HG02870 (cell line): ENCODE measurements around the gene FAM168A.

Source experiments
- ATAC-seq: cut with Tn5 transposase; IDR thresholded peaks from one replicate; pipeline ENCODE4 v1.9.1; 2021; ENCODE audit warnings: mild to moderate bottlenecking, moderate library complexity; ENCODE audit not compliant: unreplicated experiment

FAM168A gene

DNA sequence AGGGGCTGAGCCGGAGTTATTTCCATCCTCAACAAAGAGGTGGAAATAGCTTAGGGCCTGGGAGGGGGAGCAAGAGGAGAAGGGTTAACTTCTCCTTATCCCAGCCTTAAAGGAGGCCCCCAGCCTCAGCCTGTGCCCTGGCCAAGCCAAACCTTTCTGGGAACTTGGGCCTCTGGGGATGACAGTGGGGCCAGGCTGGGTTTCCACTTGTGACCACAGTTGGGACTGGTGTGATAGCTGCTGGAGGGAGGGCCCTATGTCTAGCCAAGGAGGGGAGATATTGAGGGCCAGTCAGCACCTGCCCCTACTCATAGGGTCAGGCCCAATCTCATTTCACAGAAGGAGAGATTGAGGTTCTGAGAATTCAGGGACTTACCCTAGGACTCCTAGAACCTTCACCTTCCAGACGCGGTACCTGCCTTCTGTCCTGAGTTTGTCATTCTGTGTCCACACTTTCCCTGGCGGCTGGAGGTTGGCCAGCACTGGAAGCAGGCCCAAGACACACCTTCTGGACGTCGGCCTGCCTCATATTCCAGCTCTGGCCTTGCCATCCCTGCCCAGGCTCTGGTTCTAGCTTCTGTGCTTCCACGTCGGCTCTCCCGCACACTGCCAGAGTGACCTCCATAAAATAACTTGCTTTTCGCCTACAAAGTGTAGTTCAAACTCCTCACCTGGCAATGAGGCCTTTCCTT is 218.6 kb downstream of the FAM168A start:
- no peak for ATAC-seq

- peak; percentile 20 for ATAC-seq
Measured at GRCh38 chr11:73376803-73377629, 220.9 kb downstream of the FAM168A start.

DNA sequence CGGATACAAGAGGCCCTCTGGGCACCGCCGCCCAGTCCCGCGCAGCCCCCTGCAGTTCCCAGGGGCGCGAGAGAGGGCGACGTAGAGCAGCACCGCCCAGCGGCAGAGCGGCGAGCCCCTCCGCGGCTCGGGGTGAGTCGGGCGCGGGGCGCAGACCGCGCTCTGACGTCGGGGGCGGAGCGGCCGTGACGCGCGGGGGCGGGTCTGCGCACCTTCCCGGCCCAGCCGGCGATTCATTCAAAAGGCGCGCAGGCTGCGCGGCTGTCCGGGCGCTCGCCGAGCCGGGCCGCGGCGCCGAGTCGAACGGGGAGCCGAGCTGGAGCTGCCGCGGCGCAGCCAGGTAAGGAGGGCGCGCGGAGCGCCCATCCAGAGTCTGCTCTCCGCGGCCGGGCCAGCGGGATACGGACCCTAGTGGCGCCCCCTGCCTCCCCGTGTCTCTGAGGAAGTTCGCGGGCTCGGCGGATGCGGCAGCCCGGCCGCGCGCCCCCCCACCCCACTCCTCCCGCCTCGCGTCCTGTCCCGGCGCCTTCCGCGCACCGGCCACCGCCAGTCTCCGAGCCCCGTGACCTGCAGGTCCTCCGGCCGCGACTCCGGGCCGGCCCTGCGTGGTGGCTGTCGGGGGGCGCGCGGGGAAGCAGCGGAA is 221.6 kb downstream of the FAM168A start, which contains the start of gene RELT:
RELT (plus strand) TSS at position 240 of the 643 bp plus-strand sequence. CDS start 12,738 bp downstream, outside the sequence.
- ATAC-seq: peak; percentile 65

DNA sequence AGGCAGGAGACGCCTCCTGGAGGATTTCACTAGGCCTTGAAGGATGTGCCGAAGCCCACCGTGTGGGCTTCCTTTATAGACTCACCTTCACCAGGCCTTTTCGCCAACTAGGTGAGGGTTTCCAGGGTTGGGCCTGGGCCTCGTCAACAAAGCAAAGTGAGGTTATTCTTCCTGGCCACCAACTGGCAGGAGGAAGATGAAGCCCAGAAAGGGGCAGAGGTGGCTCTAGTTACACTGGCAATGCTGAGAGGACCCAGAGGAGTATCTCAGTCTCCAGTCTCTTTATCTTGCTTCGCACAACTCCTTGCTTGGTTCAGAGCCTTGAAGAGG is 222.1 kb downstream of the FAM168A start:
- no peak for ATAC-seq

DNA sequence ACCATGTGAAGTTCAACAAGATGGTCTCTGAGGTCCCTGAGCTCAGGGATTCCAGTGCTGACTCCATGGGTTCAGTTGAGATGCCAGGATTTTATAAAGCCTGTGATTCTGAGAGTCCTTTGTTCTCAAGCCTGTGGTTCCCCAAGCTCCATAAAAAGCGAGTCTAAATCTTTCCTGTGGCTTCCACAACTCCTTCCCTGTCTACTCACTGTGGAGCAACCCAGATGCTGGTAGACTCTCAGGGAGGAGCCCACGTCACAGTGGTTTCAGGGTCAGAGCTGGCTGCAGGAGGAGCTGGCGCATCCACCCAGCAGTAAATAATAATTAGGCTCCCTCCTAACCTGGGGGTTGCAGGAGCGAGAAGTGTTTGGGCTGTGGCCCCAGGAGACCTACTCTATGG is 223.8 kb downstream of the FAM168A start:
- ATAC-seq: no peak

DNA sequence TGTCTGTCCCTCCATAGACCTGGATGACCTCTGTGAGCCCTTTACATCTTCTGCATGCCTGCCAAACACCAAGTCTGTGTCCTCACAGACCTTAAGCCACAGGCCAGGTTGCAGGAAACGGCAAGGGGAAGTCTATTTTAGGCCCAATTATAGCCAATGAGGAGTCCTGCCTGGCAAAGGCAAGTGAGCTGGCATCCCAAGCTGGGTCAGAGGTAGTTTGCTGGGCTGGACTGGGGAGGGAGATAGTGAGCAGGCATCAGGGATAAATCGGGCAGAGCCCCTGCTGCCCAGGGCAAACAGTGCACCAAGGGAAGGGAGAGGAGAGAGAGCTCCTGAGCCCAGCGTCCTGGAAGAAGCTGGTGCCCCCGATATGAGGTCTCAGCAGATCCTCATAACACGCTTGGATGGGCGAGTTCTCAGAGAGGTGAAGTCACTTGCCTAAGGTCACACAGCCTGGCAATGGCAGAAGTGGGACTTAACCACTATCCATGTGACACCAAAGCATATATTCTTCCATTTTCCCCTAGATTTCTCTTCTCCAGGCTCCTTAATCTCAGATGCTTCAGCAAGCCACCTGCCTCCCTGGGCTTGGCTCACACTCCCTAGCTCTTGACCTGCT is 225.4 kb downstream of the FAM168A start:
- no peak for ATAC-seq

GRCh38 chr11:73367482-73368024 is 230.4 kb downstream of the FAM168A start:
- ATAC-seq: no peak

DNA sequence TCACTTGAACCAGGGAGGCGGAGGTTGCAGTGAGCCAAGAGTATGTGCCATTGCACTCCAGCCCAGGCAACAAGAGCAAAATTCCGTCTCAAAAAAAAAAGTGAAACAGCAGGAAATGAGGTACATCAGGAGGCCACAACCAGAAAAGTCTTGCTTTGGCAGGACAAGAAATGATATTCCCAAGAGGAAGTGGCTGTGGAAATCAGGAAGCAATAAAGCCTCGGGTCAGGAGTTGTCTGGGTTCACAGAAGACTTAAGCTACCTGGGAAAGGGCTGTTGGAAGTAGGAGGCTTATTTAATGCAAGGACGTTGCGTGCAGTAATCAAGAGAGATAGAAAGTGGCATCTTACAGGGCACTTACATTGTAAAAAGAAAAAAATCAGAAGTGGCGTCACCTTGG is 231.0 kb downstream of the FAM168A start:
- no peak for ATAC-seq

DNA sequence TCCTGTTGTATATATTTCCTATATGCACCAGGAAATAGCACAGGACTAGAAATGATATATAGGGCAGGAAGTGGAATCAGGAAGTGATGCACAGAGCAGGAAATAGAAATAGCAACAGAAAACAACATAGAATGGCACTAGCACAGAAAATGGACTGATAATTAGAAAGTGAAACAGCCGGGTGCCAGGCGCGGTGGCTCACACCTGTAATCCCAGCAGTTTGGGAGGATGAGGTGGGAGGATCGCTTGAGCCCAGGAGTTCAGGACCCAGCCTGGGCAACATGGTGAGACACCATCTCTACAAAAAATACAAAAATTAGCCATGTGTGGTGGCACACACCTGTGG is 231.7 kb downstream of the FAM168A start:
- no peak for ATAC-seq

DNA sequence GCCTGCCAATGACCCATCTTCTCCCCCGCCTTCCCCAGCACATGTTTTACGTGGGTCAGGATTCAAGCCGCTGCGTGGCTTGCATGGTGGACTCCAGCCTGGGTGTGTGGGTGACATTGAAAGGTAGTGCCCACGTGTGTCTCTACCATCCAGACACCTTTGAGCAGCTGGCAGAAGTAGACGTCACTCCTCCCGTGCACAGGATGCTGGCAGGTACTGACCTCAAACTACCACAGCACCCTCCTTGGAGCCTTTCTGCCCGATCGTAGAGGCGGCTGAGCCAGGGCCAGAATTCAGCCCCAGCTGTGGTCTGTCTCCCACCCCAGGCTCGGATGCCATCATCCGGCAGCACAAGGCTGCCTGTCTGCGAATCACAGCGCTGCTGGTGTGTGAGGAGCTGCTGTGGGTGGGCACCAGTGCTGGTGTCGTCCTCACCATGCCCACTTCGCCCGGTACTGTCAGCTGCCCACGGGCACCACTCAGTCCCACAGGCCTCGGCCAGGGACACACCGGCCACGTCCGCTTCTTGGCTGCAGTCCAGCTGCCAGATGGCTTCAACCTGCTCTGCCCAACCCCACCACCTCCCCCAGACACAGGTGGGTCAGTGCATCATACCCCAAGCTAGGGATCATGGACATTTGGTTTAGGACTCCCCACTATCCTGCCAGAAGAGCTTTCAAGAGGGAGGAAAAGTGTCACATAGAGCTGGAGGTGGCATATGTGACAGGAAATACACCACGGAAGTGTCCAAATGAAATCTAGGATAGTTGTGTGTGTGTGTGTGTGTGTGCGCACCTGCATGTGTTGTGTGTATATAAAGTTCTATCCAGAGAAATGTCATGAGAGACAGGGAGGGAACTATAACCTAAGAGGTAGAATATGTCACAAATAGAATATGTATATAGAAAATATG is 232.3 kb downstream of the FAM168A start:
- ATAC-seq: no peak

- no peak for ATAC-seq
Measured at GRCh38 chr11:73363147-73363546, 234.8 kb downstream of the FAM168A start.

DNA sequence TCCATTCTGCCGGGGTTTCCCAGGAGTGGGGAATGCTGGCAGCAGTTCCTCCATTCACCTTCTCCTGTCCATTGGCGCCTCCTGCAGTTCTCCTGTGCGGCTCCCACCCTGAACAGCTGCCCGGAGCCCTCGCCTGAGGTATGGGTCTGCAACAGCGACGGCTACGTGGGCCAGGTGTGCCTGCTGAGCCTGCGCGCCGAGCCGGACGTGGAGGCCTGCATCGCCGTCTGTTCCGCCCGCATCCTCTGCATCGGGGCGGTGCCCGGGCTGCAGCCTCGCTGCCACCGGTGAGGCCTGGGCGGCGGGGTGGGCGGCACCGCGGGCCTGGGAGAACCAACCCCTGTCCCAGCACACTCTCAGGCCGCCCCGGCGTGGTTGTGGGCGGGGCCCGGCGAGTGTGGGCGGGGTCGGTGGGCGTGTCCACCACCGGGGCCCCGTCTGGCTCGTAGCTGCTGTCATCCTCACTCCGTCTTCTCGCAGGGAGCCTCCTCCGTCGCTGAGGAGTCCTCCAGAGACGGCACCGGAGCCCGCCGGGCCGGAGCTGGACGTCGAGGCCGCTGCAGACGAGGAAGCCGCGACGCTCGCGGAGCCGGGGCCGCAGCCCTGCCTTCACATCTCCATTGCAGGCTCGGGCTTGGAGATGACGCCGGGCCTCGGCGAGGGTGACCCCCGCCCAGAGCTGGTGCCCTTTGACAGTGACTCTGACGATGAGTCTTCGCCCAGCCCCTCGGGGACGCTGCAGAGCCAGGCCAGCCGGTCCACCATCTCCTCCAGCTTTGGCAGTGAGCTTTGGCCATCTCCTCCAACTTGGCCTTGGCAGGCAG is 235.7 kb downstream of the FAM168A start:
- ATAC-seq: no peak

DNA sequence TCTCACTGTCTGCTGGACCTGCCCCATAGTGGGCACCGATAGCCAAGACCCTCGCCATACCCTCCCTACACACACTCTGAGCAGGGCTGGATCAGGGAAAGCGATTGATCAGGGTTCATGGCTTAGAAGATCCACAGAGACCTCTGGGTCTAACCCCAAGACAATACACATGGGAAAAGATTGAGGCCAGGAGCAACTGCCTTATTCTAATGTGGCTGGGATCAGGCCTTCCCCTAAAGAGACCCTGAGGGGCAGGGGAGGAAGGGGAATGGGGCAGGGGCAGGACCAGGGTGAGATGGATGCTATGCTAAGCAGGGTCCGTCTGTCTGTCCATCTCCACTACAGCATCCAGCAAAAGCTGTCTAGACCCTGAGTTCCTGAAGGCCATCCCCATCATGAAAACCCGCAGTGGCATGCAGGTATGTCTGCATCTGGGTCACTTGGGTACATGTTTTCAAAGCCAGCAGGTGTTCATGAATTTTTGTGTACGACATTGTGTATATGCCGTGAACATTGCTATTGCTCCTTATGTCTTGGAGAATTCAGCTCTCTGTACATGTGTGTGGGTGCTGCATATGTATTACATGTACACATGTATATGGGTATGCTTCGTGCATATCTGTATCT is 237.1 kb downstream of the FAM168A start:
- ATAC-seq: no peak

DNA sequence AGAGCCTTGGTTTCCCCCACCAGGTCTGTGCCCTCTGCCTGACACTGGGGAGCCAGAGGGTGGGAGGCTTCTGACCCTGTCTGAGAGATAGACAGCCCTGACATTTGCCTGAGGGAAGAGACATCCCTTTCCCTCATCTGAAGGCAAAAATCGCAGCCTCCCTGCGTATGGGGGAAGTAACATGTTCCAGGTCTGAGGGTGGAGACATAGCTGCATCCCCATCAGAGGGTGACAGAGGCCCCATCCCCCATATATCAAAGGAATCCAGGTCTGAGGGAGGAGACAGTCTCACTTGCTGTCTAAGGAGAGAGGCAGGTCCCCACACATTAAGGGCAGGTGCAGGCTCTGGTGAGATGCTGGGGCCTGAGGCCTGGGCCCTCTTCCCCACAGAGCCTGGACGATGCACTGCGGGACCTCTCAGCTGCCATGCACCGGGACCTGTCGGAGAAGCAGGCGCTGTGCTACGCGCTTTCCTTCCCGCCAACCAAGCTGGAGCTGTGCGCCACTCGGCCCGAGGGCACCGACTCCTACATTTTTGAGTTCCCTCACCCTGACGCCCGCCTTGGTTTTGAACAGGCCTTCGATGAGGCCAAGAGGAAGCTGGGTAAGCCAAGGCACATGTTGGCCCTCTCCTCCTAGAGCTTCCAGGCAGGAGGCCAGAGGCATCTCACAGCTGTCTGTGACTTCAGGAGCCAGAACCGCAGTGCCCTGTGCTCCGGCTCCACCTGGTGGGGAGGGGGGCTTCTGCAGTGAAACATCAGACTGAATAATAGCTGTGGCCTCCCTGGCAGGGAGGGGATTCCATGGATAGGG is 237.8 kb downstream of the FAM168A start:
- no peak for ATAC-seq

GRCh38 chr11:73359341-73359740 is 238.6 kb downstream of the FAM168A start:
- no peak for ATAC-seq

GRCh38 chr11:73358071-73358470 is 239.8 kb downstream of the FAM168A start:
- ATAC-seq: no peak

- no peak for ATAC-seq
Measured at GRCh38 chr11:73356979-73357860, 240.7 kb downstream of the FAM168A start.
